SH-SY5Y (cell line): ENCODE results near the gene CACNA2D2.

Source experiments
- GATA2 ChIP-seq: IDR thresholded peaks from 2 replicates; pipeline ENCODE4 v1.6.1; 2011; ENCODE audit warnings: mild to moderate bottlenecking, low read depth, low read length
- GATA3 ChIP-seq: IDR thresholded peaks from 2 replicates; pipeline ENCODE4 v1.6.1; 2011; ENCODE audit warnings: low read depth, mild to moderate bottlenecking, low read length, moderate library complexity

- no peak for TF ChIP-seq GATA2
- no peak for TF ChIP-seq GATA3
These were observed 87.6 kb downstream of the CACNA2D2 start for GRCh38 chr3:50415816-50416215.
